Neural cell (in vitro differentiated cells): ENCODE measurements around the gene STAC3. TPM values are rescaled to one million over a fixed set of nuclear protein-coding genes. Genes with fewer than 3 reads are reported as not detected.

Experiments
- H2AFZ ChIP-seq: fragments of 200-600, 300-800 bp; sonication (generic), shearing (Covaris generic); 2 replicates; pipeline ENCODE4 v1.6.0; 2014; ENCODE audit warnings: low read depth, mild to moderate bottlenecking, antibody characterized with exemption, low read length, moderate library complexity
- H3F3A ChIP-seq: fragments of 200-600 bp; shearing (Covaris generic); 2 replicates; pipeline ENCODE4 v1.6.1; 2016; ENCODE audit warnings: mild to moderate bottlenecking, moderate library complexity, mixed read lengths, antibody characterized with exemption, low read length; ENCODE audit not compliant: insufficient read depth, poor library complexity, severe bottlenecking
- H3K27ac ChIP-seq: fragments of 200-600, 300-800 bp; sonication (generic), shearing (Covaris generic); 2 replicates; pipeline ENCODE4 v1.5.1; 2014; ENCODE audit warnings: mild to moderate bottlenecking, low read length, moderate library complexity
- H3K27me3 ChIP-seq: fragments of 300-800, 200-600 bp; sonication (generic), shearing (Covaris generic); 2 replicates; pipeline ENCODE4 v1.6.0; 2014; ENCODE audit warnings: mild to moderate bottlenecking, low read depth, low read length, moderate library complexity; ENCODE audit not compliant: insufficient read depth
- H3K36me3 ChIP-seq: fragments of 300-800, 200-600 bp; sonication (generic), shearing (Covaris generic); 2 replicates; pipeline ENCODE4 v1.5.1; 2014; ENCODE audit warnings: mild to moderate bottlenecking, antibody characterized with exemption, low read length, moderate library complexity; ENCODE audit not compliant: insufficient read depth
- H3K4me2 ChIP-seq: fragments of 300-800, 200-600 bp; sonication (generic), shearing (Covaris generic); 2 replicates; pipeline ENCODE4 v1.6.0; 2014; ENCODE audit warnings: mild to moderate bottlenecking, low read length
- H3K4me3 ChIP-seq: fragments of 300-800, 200-600 bp; sonication (generic), shearing (Covaris generic); 2 replicates; pipeline ENCODE4 v1.5.1; 2014; ENCODE audit warnings: mild to moderate bottlenecking, low read length, moderate library complexity
- H3K79me2 ChIP-seq: fragments of 200-600 bp; shearing (Covaris generic); replicated peaks from 2 replicates; pipeline ENCODE4 v1.6.0; 2014; ENCODE audit warnings: mild to moderate bottlenecking, low read length, moderate library complexity; ENCODE audit not compliant: insufficient read depth
- H3K9ac ChIP-seq: fragments of 300-800, 200-600 bp; sonication (generic), shearing (Covaris generic); 2 replicates; pipeline ENCODE4 v1.6.1; 2016; ENCODE audit warnings: mild to moderate bottlenecking, low read length, mixed read lengths
- H3K9me2 ChIP-seq: fragments of 200-600 bp; shearing (Covaris generic); 2 replicates; pipeline ENCODE4 v1.6.1; 2016; ENCODE audit warnings: mild to moderate bottlenecking, low read length, mixed read lengths; ENCODE audit not compliant: insufficient read depth
- H3K9me3 ChIP-seq: fragments of 200-600, 300-800 bp; sonication (generic), shearing (Covaris generic); 2 replicates; pipeline ENCODE4 v1.6.1; 2016; ENCODE audit warnings: mild to moderate bottlenecking, mixed run types, low read length, moderate library complexity, mixed read lengths
- H4K20me1 ChIP-seq: fragments of 200-600 bp; shearing (Covaris generic); 2 replicates; pipeline ENCODE4 v1.6.1; 2016; ENCODE audit warnings: mild to moderate bottlenecking, mixed run types; ENCODE audit not compliant: insufficient read depth
- EP300 ChIP-seq: fragments of 450-650 bp; conservative IDR thresholded peaks from 2 replicates; pipeline ENCODE4 v1.6.1; 2014; ENCODE audit warnings: antibody characterized with exemption, mild to moderate bottlenecking, moderate library complexity; ENCODE audit not compliant: poor library complexity, severe bottlenecking
- EZH2 ChIP-seq: fragments of 200-600, 300-800 bp; shearing (Covaris generic), sonication (generic); IDR thresholded peaks from 2 replicates; pipeline ENCODE4 v1.6.1; 2014; ENCODE audit warnings: antibody characterized with exemption, low read length, borderline replicate concordance, mild to moderate bottlenecking; ENCODE audit not compliant: insufficient read depth, poor library complexity, severe bottlenecking
- MXI1 ChIP-seq: fragments of 450-650 bp; conservative IDR thresholded peaks from 2 replicates; pipeline ENCODE4 v1.6.1; 2014; ENCODE audit warnings: antibody characterized with exemption, mild to moderate bottlenecking; ENCODE audit not compliant: poor library complexity, severe bottlenecking
- POLR2AphosphoS5 ChIP-seq: IDR thresholded peaks from 2 replicates; pipeline ENCODE4 v1.6.1; 2012
- RAD21 ChIP-seq: fragments of 450-650 bp; conservative IDR thresholded peaks from 2 replicates; pipeline ENCODE4 v1.6.1; 2014; ENCODE audit warnings: antibody characterized with exemption, mild to moderate bottlenecking, moderate library complexity
- REST ChIP-seq: IDR thresholded peaks from 2 replicates; pipeline ENCODE4 v1.6.1; 2012; ENCODE audit warnings: borderline replicate concordance
- SMC3 ChIP-seq: fragments of 450-650 bp; conservative IDR thresholded peaks from 2 replicates; pipeline ENCODE4 v1.6.1; 2014; ENCODE audit warnings: antibody characterized with exemption, mild to moderate bottlenecking, moderate library complexity; ENCODE audit not compliant: poor library complexity
- TAF1 ChIP-seq: IDR thresholded peaks from 2 replicates; pipeline ENCODE4 v1.6.1; 2012; ENCODE audit warnings: low read depth
- polyA plus RNA-seq: library from polyadenylated mRNA; depleted of rRNA; stranded (reverse); fragments of >200 nt; gene quantifications from 2 replicates; pipeline ENCODE4 v1.2.3, GENCODE V29; 2014
- TF ChIP-seq, protein P1 (sequence below): fragments of 450-650 bp; IDR thresholded peaks from 2 replicates; pipeline ENCODE4 v1.5.1; 2014; ENCODE audit warnings: antibody characterized with exemption, mild to moderate bottlenecking, moderate library complexity; ENCODE audit not compliant: poor library complexity, severe bottlenecking

Gene STAC3
- polyA plus RNA-seq, 1 donor from 2014 or later: 1.3 TPM

GRCh38 chr12:57221169-57221917 is 29.6 kb downstream of the STAC3 start:
- no peaks in the 10 kb centered on the region for H3K36me3 ChIP-seq
- no peak overlapping the region for H3K4me3 ChIP-seq
- H4K20me1 ChIP-seq: no peaks in the 10 kb centered on the region
- no peaks in the 10 kb centered on the region for H3K9me2 ChIP-seq
- H3F3A ChIP-seq: no peaks in the 10 kb centered on the region
- no peak overlapping the region for H3K4me2 ChIP-seq
- no peaks in the 10 kb centered on the region for H3K79me2 ChIP-seq
- H3K27me3 ChIP-seq: peaks cover 98% of the 10 kb centered on the region
- no peaks in the 10 kb centered on the region for H3K9me3 ChIP-seq
- no peak overlapping the region for H2AFZ ChIP-seq
- H3K9ac ChIP-seq: no peak overlapping the region
- no peak overlapping the region for H3K27ac ChIP-seq
- no peak for TF ChIP-seq EZH2
- TF ChIP-seq TAF1: no peak
- TF ChIP-seq RAD21: no peak
- TF ChIP-seq, protein P1, sequence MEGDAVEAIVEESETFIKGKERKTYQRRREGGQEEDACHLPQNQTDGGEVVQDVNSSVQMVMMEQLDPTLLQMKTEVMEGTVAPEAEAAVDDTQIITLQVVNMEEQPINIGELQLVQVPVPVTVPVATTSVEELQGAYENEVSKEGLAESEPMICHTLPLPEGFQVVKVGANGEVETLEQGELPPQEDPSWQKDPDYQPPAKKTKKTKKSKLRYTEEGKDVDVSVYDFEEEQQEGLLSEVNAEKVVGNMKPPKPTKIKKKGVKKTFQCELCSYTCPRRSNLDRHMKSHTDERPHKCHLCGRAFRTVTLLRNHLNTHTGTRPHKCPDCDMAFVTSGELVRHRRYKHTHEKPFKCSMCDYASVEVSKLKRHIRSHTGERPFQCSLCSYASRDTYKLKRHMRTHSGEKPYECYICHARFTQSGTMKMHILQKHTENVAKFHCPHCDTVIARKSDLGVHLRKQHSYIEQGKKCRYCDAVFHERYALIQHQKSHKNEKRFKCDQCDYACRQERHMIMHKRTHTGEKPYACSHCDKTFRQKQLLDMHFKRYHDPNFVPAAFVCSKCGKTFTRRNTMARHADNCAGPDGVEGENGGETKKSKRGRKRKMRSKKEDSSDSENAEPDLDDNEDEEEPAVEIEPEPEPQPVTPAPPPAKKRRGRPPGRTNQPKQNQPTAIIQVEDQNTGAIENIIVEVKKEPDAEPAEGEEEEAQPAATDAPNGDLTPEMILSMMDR: no peak
- TF ChIP-seq POLR2AphosphoS5: no peak
- TF ChIP-seq REST: no peak
- TF ChIP-seq SMC3: no peak
- TF ChIP-seq MXI1: no peak
- no peak for TF ChIP-seq EP300

DNA sequence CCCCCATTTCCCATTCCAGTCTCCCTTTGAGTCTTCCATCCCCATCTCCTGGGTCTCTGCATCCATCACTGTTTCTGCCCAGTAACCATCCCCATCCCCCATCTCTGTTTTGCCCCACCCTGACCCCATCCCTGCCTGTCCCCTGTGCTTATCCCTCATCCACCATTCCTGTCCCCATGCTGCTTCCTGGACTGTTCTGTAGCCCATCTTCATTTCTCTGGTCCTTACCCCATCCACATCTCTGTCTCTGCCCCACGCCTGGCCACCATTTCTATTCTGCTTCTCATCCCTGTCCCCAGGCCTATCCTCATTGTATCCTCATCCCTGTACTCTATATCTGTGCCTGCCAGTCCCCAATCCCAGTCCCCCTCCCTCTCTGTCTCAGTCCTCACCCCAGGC is 30.2 kb downstream of the STAC3 start:
- Histone ChIP-seq H3K9me2 (no peaks in the 10 kb centered on the region), H3K36me3 (no peaks in the 10 kb centered on the region), H3K9ac (no peak overlapping the region), H2AFZ (no peak overlapping the region), H3K79me2 (no peaks in the 10 kb centered on the region), H3K9me3 (no peaks in the 10 kb centered on the region), H3K4me3 (peak overlapping the region; percentile 51), H3F3A (no peaks in the 10 kb centered on the region), H3K27me3 (peaks cover 98% of the 10 kb centered on the region), H4K20me1 (no peaks in the 10 kb centered on the region), H3K4me2 (no peak overlapping the region), H3K27ac (no peak overlapping the region)
- TF ChIP-seq, protein P1: no peak
- TF ChIP-seq SMC3 (no peak), EP300 (no peak), MXI1 (no peak), TAF1 (no peak), RAD21 (no peak), EZH2 (no peak), REST (no peak), POLR2AphosphoS5 (no peak)
